ENCODE results near the gene HOXC10. TPM values are rescaled to one million over a fixed set of nuclear protein-coding genes. Genes with fewer than 3 reads are reported as not detected.
A peak's percentile ranks its signal among the peaks of the same experiment; 100 is the strongest.

The HOXC10 gene
- total RNA-seq, 1 experiment from 2014 or later: not detected

DNA sequence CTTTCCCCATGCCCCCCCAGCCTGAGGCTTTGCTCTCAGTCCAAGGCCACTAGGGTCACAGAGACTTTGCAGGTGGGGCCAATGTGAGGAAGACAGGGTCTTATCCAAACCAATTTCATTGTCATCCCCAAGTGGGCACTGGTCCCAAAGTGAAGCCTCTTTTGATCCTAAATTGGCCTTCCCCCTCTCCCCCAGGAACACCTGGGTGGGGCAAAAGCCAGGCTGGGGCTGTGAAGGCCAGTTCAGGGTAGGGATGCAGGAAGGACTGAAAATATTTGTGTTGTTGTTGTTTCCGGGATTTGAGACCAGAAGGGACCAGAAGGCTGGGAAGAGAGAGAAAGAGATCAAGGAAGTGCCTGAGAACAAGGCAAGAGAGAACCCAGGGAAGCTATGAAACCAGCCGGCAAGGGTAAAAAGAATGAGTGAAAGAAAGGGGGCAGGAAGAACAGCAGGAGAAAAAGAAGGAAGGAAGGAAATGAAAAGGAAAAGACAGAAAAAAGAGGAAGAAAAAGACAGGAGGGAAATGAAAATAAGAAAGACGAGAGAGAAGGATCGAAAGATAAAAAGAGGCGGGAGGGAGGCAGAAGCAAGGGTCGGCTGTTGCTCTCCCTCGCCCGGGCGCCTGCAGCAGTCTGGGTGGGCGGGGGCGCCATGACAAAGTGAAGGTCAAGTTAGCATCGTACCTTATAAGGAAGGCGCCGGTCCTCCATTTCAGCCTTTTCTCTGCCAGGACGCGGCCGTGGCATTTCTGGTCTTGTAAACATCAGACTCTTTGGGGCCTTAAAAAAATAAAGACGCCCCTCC lies 19.5 kb upstream of the HOXC10 start:
- no peaks in the 10 kb centered on the region for H3K9me3 Mint-ChIP-seq (ENCODE audit: unreplicated experiment)
- BruUV-seq (replicated peaks): no TSS peak
- intact Hi-C loops (cut with micrococcal nuclease): no loop called here
- H3K27me3 Mint-ChIP-seq (ENCODE audit: insufficient read depth, unreplicated experiment): no peaks in the 10 kb centered on the region
- H3K36me3 Mint-ChIP-seq (ENCODE audit: insufficient read depth, unreplicated experiment): no peaks in the 10 kb centered on the region
- TF ChIP-seq, protein P1, sequence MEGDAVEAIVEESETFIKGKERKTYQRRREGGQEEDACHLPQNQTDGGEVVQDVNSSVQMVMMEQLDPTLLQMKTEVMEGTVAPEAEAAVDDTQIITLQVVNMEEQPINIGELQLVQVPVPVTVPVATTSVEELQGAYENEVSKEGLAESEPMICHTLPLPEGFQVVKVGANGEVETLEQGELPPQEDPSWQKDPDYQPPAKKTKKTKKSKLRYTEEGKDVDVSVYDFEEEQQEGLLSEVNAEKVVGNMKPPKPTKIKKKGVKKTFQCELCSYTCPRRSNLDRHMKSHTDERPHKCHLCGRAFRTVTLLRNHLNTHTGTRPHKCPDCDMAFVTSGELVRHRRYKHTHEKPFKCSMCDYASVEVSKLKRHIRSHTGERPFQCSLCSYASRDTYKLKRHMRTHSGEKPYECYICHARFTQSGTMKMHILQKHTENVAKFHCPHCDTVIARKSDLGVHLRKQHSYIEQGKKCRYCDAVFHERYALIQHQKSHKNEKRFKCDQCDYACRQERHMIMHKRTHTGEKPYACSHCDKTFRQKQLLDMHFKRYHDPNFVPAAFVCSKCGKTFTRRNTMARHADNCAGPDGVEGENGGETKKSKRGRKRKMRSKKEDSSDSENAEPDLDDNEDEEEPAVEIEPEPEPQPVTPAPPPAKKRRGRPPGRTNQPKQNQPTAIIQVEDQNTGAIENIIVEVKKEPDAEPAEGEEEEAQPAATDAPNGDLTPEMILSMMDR (IDR thresholded peaks at IDR 0.05; ENCODE audit: unreplicated experiment): no peak
- no peak overlapping the region for H3K4me3 Mint-ChIP-seq (ENCODE audit: unreplicated experiment)
- ChIA-PET POLR2A (interaction anchor here (0.8 kb wide), 1 partner anchor 43 kb away, joined by 3 read pairs; the partner anchor contains the start of gene HOXC8), CTCF (interaction anchor here (1.3 kb wide), 1 partner anchor 23 kb away, joined by 3 read pairs; no protein-coding TSS in a partner anchor)
- H3K27ac Mint-ChIP-seq (ENCODE audit: low read depth, unreplicated experiment): no peak overlapping the region
- no peak for DNase-seq (ENCODE audit: unreplicated experiment)
- H3K4me1 Mint-ChIP-seq (ENCODE audit: insufficient read depth, unreplicated experiment): no peaks in the 10 kb centered on the region

DNA sequence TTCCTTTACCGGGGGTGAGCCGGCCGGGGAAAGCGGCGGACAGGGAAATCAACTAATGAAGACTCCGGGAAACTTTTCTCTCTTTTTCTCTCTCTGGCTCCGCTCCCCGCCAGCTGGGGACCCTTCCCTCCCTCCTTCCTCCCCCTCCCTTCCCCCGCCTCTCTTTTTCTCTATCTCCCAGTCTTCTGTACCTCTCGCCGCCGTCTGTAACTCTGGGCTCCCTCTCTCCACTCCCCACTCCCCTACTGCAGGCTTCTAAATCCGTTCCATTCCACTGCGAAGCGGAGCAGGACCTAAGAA lies 18.9 kb upstream of the HOXC10 start:
- ChIA-PET CTCF (interaction anchor here (1.3 kb wide), 1 partner anchor 22 kb away, joined by 3 read pairs; no protein-coding TSS in a partner anchor), POLR2A (interaction anchor here (0.8 kb wide), 1 partner anchor 42 kb away, joined by 3 read pairs; the partner anchor contains the start of gene HOXC8)
- intact Hi-C loops (cut with micrococcal nuclease): no loop called here
- Mint-ChIP-seq H3K27me3 (ENCODE audit: insufficient read depth, unreplicated experiment) (no peaks in the 10 kb centered on the region), H3K9me3 (ENCODE audit: unreplicated experiment) (no peaks in the 10 kb centered on the region), H3K4me1 (ENCODE audit: insufficient read depth, unreplicated experiment) (no peaks in the 10 kb centered on the region), H3K27ac (ENCODE audit: low read depth, unreplicated experiment) (no peak overlapping the region), H3K36me3 (ENCODE audit: insufficient read depth, unreplicated experiment) (no peaks in the 10 kb centered on the region), H3K4me3 (ENCODE audit: unreplicated experiment) (no peak overlapping the region)
- BruUV-seq (replicated peaks): no TSS peak
- no peak for DNase-seq (ENCODE audit: unreplicated experiment)
- TF ChIP-seq, protein P1 (IDR thresholded peaks at IDR 0.05; ENCODE audit: unreplicated experiment): no peak

DNA sequence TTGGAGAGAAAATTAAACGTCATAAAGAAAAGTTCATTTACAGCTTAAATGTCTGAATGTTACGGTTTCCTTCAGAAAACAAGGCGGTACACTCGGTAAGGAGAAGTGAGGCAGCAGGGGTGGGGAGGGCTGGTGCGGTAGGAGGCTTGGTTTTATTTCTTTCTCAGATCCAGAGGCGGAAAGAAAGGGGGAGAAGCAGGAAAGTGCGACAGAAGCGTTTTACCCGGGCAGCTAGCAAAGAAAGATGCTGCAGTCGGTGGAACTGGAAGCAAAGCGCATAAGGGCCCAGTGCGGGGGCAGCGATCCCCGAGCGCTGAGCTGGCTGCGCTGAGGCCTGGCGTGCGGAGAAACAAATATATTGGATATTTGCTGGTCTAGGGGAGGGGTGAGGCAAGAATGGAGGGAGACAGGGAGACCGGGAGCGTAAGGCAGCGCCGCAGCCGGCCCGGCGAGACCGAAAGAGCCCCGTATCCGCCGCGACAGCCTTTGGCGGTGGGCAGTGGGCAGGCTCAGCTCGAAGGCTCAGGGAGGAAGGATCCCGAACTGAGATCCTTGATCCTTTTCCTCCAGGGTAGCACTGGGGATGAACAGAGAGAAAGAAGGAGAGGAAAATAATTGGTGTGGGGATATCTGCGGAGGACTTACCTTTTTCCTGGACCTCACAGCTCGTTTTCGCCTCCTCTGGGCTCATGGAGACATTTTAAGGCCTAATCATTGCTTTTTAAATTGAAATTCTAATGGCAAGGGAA lies 18.4 kb upstream of the HOXC10 start:
- Mint-ChIP-seq H3K36me3 (ENCODE audit: insufficient read depth, unreplicated experiment) (no peaks in the 10 kb centered on the region), H3K27ac (ENCODE audit: low read depth, unreplicated experiment) (no peak overlapping the region), H3K4me1 (ENCODE audit: insufficient read depth, unreplicated experiment) (no peaks in the 10 kb centered on the region), H3K4me3 (ENCODE audit: unreplicated experiment) (no peak overlapping the region), H3K9me3 (ENCODE audit: unreplicated experiment) (no peaks in the 10 kb centered on the region), H3K27me3 (ENCODE audit: insufficient read depth, unreplicated experiment) (no peaks in the 10 kb centered on the region)
- TF ChIP-seq, protein P1 (IDR thresholded peaks at IDR 0.05; ENCODE audit: unreplicated experiment): no peak
- no peak for DNase-seq (ENCODE audit: unreplicated experiment)
- ChIA-PET CTCF (no interaction called here), POLR2A (interaction anchor here (0.8 to 1.0 kb wide), 2 partner anchors 28 to 42 kb away, joined by 3 read pairs; partner anchors contain the start of genes HOXC13 and HOXC8)
- no TSS peak for BruUV-seq (replicated peaks)
- intact Hi-C loops (cut with micrococcal nuclease): no loop called here

DNA sequence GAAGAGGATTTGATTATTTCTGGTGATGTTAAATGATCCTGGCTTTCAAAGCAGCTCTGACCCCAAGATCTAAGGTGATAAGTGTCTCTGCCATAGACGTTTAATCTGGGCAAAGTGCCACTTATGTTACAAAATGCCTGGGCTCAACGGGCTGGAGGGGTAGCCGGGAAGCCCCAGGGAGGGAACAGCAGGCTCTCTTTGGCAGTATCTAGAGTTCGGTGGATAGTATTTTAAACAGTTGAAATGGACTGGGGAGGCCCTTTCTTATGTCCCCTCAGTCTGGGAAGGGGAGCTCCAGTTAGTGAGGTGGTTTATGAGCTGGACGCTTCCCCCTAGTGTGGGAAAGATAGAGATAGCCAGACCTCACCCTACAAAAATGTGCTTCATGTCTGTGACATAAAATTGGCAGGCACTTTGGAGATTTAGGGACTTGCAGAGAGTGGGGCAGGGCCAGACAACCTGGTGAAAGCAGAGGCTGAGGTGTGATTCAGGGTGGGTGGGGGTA lies 17.5 kb upstream of the HOXC10 start:
- no TSS peak for BruUV-seq (replicated peaks)

More for the DNA sequence above, 17.5 kb upstream of the HOXC10 start:
- Mint-ChIP-seq H3K4me1 (ENCODE audit: insufficient read depth, unreplicated experiment) (peaks cover 9% of the 10 kb centered on the region), H3K4me3 (ENCODE audit: unreplicated experiment) (no peak overlapping the region), H3K9me3 (ENCODE audit: unreplicated experiment) (no peaks in the 10 kb centered on the region), H3K27me3 (ENCODE audit: insufficient read depth, unreplicated experiment) (no peaks in the 10 kb centered on the region), H3K36me3 (ENCODE audit: insufficient read depth, unreplicated experiment) (no peaks in the 10 kb centered on the region), H3K27ac (ENCODE audit: low read depth, unreplicated experiment) (no peak overlapping the region)
- TF ChIP-seq, protein P1 (IDR thresholded peaks at IDR 0.05; ENCODE audit: unreplicated experiment): no peak
- ChIA-PET POLR2A (interaction anchor here (1.0 kb wide), 1 partner anchor 29 kb away, joined by 3 read pairs; the partner anchor contains the start of gene HOXC13), CTCF (no interaction called here)
- peak; percentile 31 for DNase-seq (ENCODE audit: unreplicated experiment)
- intact Hi-C loops (cut with micrococcal nuclease): no loop called here

All from MCF 10A (cell line).